Peyer's patch (tissue), 4 donors: Measurements from ENCODE around the gene KRT40.

Source experiments
- CTCF ChIP-seq, 6 experiments: fragments of 450-650 bp in 4 of 6; fragments of 200-600 bp in 2 of 6; sonication (generic) in 1 of 6; IDR thresholded peaks; one replicate each; pipeline ENCODE4 v1.5.1; 2017 to 2019; ENCODE audit warnings: antibody characterized with exemption in 6 of 6, mild to moderate bottlenecking in 3 of 6, moderate library complexity in 1 of 6
- POLR2A ChIP-seq, 2 donors: fragments of 450-650 bp; IDR thresholded peaks; one replicate each; pipeline ENCODE4 v1.5.1; 2017; ENCODE audit warnings: antibody characterized with exemption in 2 of 2, mild to moderate bottlenecking in 2 of 2, moderate library complexity in 2 of 2

GRCh38 chr17:40961591-40961990, 22.5 kb downstream of the KRT40 start:
- TF ChIP-seq CTCF (IDR thresholded peaks at IDR 0.05) (no peak), POLR2A (IDR thresholded peaks at IDR 0.05) (no peak)
